ENCODE results near the gene MADCAM1.

DNA sequence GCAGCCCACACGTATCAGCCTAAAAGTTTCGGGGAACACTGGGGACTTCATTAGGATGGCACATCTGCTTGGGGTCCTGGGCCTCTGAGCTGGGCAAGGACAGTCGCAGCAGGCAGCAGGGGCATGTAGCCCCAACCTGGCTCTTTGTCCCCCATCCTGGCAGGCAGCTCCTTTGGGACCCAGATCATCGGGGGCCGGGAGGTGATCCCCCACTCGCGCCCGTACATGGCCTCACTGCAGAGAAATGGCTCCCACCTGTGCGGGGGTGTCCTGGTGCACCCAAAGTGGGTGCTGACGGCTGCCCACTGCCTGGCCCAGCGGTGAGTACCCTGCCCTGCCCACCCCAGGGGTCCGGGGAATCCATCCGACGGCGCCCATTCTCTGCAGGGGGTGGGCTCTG is 50.8 kb downstream of the MADCAM1 start:
- TF ChIP-seq CTCF (IDR thresholded peaks at IDR 0.05), result no peak
- no peak for TF ChIP-seq EZH2 (IDR thresholded peaks at IDR 0.05; ENCODE audit: borderline replicate concordance, insufficient read depth, low read depth, low read length, poor library complexity, severe bottlenecking)

All from B cell (primary cell).